ENCODE data around the gene RRP9.

RRP9 gene

GRCh38 chr3:51970606-51971300, 29.0 kb upstream of the RRP9 start:
- DNase-seq (ENCODE audit: low read depth in 2 of 2) = no peak

GRCh38 chr3:51969841-51970240, 28.1 kb upstream of the RRP9 start:
- no peak for DNase-seq (ENCODE audit: low read depth in 2 of 2)

- DNase-seq (ENCODE audit: low read depth in 2 of 2) = no peak
These were observed 27.4 kb upstream of the RRP9 start for GRCh38 chr3:51968883-51969678.

GRCh38 chr3:51968170-51968775, 26.6 kb upstream of the RRP9 start:
- no peak for DNase-seq (ENCODE audit: low read depth in 2 of 2)

- no peak for DNase-seq (ENCODE audit: low read depth in 2 of 2)
These were observed 25.9 kb upstream of the RRP9 start, which contains the start of gene PCBP4 for GRCh38 chr3:51967384-51968169. TSS of gene PCBP4 (minus strand) at chr3:51967454. CDS start at chr3:51961240, 6,214 bp downstream.

DNA sequence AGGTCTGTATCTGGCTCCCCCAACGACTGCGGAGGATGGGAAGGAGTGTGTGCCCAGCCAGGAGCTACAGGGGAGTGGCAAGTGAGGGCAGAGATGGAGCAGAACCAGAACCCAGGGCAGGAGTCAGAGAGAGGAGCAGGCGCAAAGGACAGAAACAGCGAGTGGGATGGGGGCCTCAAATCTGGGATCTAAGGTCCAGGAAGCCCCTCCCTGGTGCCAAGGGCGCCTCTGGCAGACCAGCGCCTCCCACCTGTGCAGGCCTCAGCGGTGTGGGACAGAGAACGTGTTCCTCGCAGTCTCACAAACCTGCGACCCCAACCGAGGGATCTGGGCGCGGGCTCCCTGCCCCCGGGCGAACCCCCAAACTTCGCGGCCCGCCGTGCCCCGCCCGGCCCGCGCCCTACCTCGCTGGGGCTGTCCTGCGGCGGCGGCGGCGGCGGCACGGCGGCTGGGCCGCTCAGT, 25.2 kb upstream of the RRP9 start:
- DNase-seq (ENCODE audit: low read depth in 2 of 2) = no peak

DNA sequence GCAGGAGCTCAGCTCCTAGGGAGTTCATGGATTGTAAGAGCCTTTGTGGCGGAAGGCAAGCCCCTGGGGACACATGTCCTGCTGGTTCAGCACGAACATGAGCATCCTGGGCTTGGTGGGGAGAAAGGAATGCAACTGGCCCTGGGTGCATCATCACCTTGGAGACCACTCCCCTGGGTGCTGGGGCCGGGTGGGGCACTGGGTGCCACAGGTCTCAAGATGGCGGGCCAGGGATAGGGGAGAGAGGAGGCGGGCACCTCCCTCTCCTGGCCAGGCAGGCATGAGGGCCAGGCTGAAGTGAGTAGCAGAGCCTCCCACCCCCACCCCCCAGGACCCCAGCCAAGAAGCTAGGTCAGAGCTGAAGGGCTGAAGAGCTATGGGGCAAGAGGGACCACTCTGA, 24.8 kb upstream of the RRP9 start:
- no peak for DNase-seq (ENCODE audit: low read depth in 2 of 2)

DNA sequence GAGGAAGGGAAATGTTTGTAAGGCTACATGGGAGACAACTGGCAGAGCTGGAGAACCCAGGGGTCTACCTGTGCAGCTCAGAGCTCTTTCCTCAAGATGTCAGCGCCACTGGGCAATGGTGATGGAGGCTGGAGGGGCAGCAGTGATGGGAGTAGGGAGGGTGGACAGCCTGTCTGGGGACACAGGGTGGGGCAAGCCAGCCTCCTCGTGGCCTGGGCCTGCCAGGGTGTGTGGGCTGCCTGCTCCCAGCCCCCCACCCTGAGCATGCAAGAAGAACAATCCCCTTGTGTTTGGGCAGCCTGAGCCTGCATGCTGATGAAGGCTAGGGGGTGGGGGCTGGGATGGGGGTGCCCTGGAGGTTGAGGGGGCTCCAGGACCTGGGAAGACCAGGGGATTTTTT, 24.3 kb upstream of the RRP9 start:
- DNase-seq (ENCODE audit: low read depth in 2 of 2) = no peak

DNA sequence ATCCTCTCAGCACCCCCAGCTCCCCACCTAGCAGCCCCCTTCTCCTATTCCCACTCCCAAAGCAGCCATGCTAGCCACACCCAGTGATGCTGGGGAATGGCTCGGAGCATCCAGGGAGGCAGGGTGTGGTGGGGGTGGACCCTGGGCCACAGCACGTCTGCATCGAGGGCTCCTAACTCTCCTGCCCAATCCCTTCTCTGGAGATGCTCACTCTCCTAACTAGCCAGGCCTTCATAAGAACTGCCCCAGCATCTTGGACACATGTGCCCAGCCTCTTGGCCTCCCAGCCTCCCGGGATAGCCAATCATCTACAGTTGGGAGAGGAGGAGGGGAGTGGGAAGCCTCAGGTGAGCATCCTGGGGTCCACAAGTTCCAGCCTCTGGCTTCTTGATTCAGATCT, 22.8 kb upstream of the RRP9 start:
- no peak for DNase-seq (ENCODE audit: low read depth in 2 of 2)

GRCh38 chr3:51963951-51964451, 22.3 kb upstream of the RRP9 start:
- no peak for DNase-seq (ENCODE audit: low read depth in 2 of 2)

- DNase-seq (ENCODE audit: low read depth in 2 of 2) = no peak
These were observed 21.3 kb upstream of the RRP9 start for GRCh38 chr3:51962854-51963530.

GRCh38 chr3:51961602-51962569, 20.2 kb upstream of the RRP9 start:
- DNase-seq (ENCODE audit: low read depth in 2 of 2) = no peak

DNA sequence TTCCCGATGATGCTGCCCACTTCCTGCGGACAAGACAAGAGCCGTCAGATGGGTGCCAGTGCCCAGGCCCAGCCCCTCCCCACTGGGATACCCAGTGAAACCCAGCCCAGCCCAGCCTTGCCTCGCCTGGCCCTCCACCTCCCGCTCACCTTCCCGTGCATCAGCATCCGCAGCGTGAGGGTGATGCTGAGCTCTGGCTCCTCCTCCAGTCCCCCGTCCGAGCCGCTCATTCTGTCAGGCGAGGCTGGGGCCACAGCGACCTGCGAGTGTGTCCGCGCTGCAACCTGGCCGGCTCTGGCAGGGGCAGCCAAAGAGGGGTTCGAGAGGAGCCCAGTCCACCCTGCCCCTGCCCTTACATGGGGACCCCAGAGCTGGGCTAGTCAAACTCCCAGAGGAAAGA, 19.3 kb upstream of the RRP9 start:
- DNase-seq (ENCODE audit: low read depth in 2 of 2) = no peak

- no peak for DNase-seq (ENCODE audit: low read depth in 2 of 2)
These were observed 18.7 kb upstream of the RRP9 start for GRCh38 chr3:51960386-51960785.

- DNase-seq (ENCODE audit: low read depth in 2 of 2) = no peak
These were observed 17.9 kb upstream of the RRP9 start for GRCh38 chr3:51959651-51960050.

GRCh38 chr3:51958603-51959521, 17.2 kb upstream of the RRP9 start:
- no peak for DNase-seq (ENCODE audit: low read depth in 2 of 2)

DNA sequence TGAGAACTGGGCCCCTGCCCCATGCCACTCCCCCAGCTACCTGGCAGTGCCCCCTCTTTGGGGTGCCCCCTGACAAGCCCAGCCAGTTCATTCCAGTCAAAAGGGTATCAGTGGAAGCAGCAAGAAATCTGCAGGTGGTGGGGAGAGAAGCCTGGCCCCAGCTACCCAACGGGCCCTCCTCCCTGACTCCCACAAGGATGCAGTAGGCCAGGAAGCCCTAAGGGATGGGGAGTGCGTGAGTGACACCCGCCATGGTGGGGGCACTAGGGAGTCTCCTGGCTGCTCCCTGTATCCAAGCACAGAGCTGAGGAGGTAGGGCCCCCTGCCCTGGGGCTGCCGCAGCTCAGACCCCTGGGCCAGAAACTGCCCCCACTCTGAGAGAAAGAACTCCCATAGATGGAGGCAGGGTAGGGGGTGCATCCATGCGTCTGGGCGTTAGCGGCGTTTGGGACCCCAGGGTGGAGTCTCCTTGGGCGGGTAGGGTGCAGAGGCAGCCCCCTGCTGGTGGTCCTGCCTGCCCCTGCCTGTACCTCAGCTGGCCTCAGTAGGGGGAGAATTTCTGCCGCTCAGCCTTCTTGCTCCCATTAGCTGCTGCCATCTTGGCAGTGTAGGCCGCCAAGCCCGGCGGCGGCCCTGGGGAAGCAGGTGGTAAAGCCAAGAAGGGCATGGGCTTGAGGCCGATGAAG, 16.0 kb upstream of the RRP9 start:
- DNase-seq (ENCODE audit: low read depth in 2 of 2) = no peak
